Measurements from ENCODE around the gene SEL1L3. TPM values are rescaled to one million over a fixed set of nuclear protein-coding genes. Genes with fewer than 3 reads are reported as not detected.

Gene SEL1L3
- total RNA-seq, 2 donors from 2014 or later = 14.9 to 24.5 TPM

DNA sequence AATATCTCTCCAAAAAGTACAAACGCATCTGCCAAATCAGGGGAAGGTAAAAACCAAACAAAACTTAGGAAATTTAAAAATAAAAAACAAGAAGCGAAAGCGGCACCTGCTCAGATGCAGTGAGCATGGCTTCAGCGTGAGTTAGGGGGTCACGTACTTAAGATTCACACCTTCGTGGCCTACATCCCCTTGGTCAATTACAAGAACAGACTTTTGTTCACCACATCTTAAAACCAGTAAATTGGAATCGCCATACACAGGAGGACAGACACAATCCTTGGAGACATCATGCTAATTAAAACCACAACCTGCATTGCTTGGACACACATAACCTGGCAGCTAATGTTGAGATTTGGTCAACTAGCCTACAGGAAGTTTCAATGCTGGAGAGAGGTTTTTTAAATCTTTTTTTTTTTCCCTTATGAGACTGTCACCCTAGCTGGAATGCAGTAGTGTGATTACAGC lies 12.5 kb upstream of the SEL1L3 start:
- Mint-ChIP-seq H3K9me3 (no peaks in the 10 kb centered on the region), H3K4me1 (peaks cover 3% of the 10 kb centered on the region), H3K4me3 (no peak overlapping the region), H3K27me3 (ENCODE audit: insufficient read depth) (no peaks in the 10 kb centered on the region), H3K36me3 (ENCODE audit: low read depth) (no peaks in the 10 kb centered on the region), H3K27ac (no peak overlapping the region)
- Histone ChIP-seq H3K36me3 (ENCODE audit: control insufficient read depth, insufficient read depth, low read length) (no peaks in the 10 kb centered on the region), H3K4me3 (ENCODE audit: low read length) (no peak overlapping the region), H3K27ac (ENCODE audit: low read depth, low read length) (no peak overlapping the region), H3K9ac (ENCODE audit: extremely low read depth, low read length, poor library complexity, severe bottlenecking) (no peak overlapping the region), H3K9me3 (ENCODE audit: control insufficient read depth, low read length) (no peaks in the 10 kb centered on the region), H3K4me1 (ENCODE audit: control insufficient read depth, insufficient read depth, low read length) (no peaks in the 10 kb centered on the region), H3K27me3 (ENCODE audit: control insufficient read depth, insufficient read depth, low read length, poor library complexity, severe bottlenecking) (no peaks in the 10 kb centered on the region)
- WGBS, 2 experiments (ENCODE audit: insufficient coverage in 1 of 2, insufficient read length in 1 of 2) = 87 to 94% methylated on average over 7 of the region's 7 CpGs
- TF ChIP-seq, protein P1, sequence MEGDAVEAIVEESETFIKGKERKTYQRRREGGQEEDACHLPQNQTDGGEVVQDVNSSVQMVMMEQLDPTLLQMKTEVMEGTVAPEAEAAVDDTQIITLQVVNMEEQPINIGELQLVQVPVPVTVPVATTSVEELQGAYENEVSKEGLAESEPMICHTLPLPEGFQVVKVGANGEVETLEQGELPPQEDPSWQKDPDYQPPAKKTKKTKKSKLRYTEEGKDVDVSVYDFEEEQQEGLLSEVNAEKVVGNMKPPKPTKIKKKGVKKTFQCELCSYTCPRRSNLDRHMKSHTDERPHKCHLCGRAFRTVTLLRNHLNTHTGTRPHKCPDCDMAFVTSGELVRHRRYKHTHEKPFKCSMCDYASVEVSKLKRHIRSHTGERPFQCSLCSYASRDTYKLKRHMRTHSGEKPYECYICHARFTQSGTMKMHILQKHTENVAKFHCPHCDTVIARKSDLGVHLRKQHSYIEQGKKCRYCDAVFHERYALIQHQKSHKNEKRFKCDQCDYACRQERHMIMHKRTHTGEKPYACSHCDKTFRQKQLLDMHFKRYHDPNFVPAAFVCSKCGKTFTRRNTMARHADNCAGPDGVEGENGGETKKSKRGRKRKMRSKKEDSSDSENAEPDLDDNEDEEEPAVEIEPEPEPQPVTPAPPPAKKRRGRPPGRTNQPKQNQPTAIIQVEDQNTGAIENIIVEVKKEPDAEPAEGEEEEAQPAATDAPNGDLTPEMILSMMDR (conservative IDR thresholded peaks at IDR 0.05) = no peak
- DNase-seq = no peak

- Mint-ChIP-seq H3K27me3 (ENCODE audit: insufficient read depth) (no peaks in the 10 kb centered on the region), H3K4me1 (peaks cover 3% of the 10 kb centered on the region), H3K4me3 (no peak overlapping the region), H3K36me3 (ENCODE audit: low read depth) (no peaks in the 10 kb centered on the region), H3K27ac (no peak overlapping the region), H3K9me3 (no peaks in the 10 kb centered on the region)
- Histone ChIP-seq H3K4me3 (ENCODE audit: low read length) (no peak overlapping the region), H3K27me3 (ENCODE audit: control insufficient read depth, insufficient read depth, low read length, poor library complexity, severe bottlenecking) (no peaks in the 10 kb centered on the region), H3K27ac (ENCODE audit: low read depth, low read length) (no peak overlapping the region), H3K4me1 (ENCODE audit: control insufficient read depth, insufficient read depth, low read length) (no peaks in the 10 kb centered on the region), H3K9me3 (ENCODE audit: control insufficient read depth, low read length) (no peaks in the 10 kb centered on the region), H3K9ac (ENCODE audit: extremely low read depth, low read length, poor library complexity, severe bottlenecking) (no peak overlapping the region), H3K36me3 (ENCODE audit: control insufficient read depth, insufficient read depth, low read length) (no peaks in the 10 kb centered on the region)
- TF ChIP-seq, protein P1 (conservative IDR thresholded peaks at IDR 0.05) = no peak
- DNase-seq = no peak
- WGBS, 2 experiments (ENCODE audit: insufficient coverage in 1 of 2, insufficient read length in 1 of 2) = 89 to 90% methylated on average over 2 to 3 of the region's 3 CpGs
These were observed 11.9 kb upstream of the SEL1L3 start for GRCh38 chr4:25874655-25875054.

- Histone ChIP-seq H3K4me3 (ENCODE audit: low read length) (no peak overlapping the region), H3K4me1 (ENCODE audit: control insufficient read depth, insufficient read depth, low read length) (no peaks in the 10 kb centered on the region), H3K27me3 (ENCODE audit: control insufficient read depth, insufficient read depth, low read length, poor library complexity, severe bottlenecking) (no peaks in the 10 kb centered on the region), H3K36me3 (ENCODE audit: control insufficient read depth, insufficient read depth, low read length) (no peaks in the 10 kb centered on the region), H3K9me3 (ENCODE audit: control insufficient read depth, low read length) (no peaks in the 10 kb centered on the region), H3K9ac (ENCODE audit: extremely low read depth, low read length, poor library complexity, severe bottlenecking) (no peak overlapping the region), H3K27ac (ENCODE audit: low read depth, low read length) (no peak overlapping the region)
- H3K27ac Mint-ChIP-seq = no peak overlapping the region
- H3K36me3 Mint-ChIP-seq (ENCODE audit: low read depth) = no peaks in the 10 kb centered on the region
- H3K4me3 Mint-ChIP-seq = no peak overlapping the region
- peaks cover under 1% of the 10 kb centered on the region for H3K27me3 Mint-ChIP-seq (ENCODE audit: insufficient read depth)
- DNase-seq = no peak
- H3K9me3 Mint-ChIP-seq = no peaks in the 10 kb centered on the region
- TF ChIP-seq, protein P1 (conservative IDR thresholded peaks at IDR 0.05) = no peak
- 85 to 98% methylated on average over 2 to 7 of the region's 7 CpGs for whole genome bisulfite sequencing, 2 experiments (ENCODE audit: insufficient coverage in 1 of 2, insufficient read length in 1 of 2)
- peaks cover 3% of the 10 kb centered on the region for H3K4me1 Mint-ChIP-seq
These were observed 10.9 kb upstream of the SEL1L3 start for GRCh38 chr4:25873632-25874129.

Data from endodermal cell (in vitro differentiated cells).